GM18505 (cell line): ENCODE data around the gene RIC3.

Source experiments
- ATAC-seq: cut with Tn5 transposase; IDR thresholded peaks from one replicate; pipeline ENCODE4 v1.9.1; 2021; ENCODE audit not compliant: unreplicated experiment
- POLR2A ChIP-seq: IDR thresholded peaks from 4 replicates; pipeline ENCODE4 v1.6.1; 2011; ENCODE audit warnings: borderline replicate concordance; ENCODE audit not compliant: insufficient read depth, insufficient read length; ENCODE audit errors: extremely low read depth

Gene RIC3

GRCh38 chr11:8070417-8071115 lies 98.3 kb downstream of the RIC3 start:
- ATAC-seq, result no peak
- no peak for TF ChIP-seq POLR2A

GRCh38 chr11:8069771-8070170 lies 99.1 kb downstream of the RIC3 start:
- no peak for ATAC-seq
- no peak for TF ChIP-seq POLR2A

GRCh38 chr11:8068605-8069221 lies 100.1 kb downstream of the RIC3 start:
- no peak for ATAC-seq
- no peak for TF ChIP-seq POLR2A

GRCh38 chr11:8067929-8068575 lies 100.8 kb downstream of the RIC3 start:
- ATAC-seq, result no peak
- no peak for TF ChIP-seq POLR2A

- no peak for ATAC-seq
- no peak for TF ChIP-seq POLR2A
Observed at GRCh38 chr11:8067567-8067928, 101.3 kb downstream of the RIC3 start.

GRCh38 chr11:8066911-8067455 lies 101.8 kb downstream of the RIC3 start:
- ATAC-seq, result no peak
- TF ChIP-seq POLR2A, result no peak

GRCh38 chr11:8066036-8066910 lies 102.6 kb downstream of the RIC3 start:
- no peak for ATAC-seq
- TF ChIP-seq POLR2A, result no peak

GRCh38 chr11:8065031-8065430 lies 103.8 kb downstream of the RIC3 start:
- no peak for TF ChIP-seq POLR2A
- ATAC-seq, result no peak

GRCh38 chr11:8063324-8063723 lies 105.5 kb downstream of the RIC3 start:
- no peak for TF ChIP-seq POLR2A
- no peak for ATAC-seq

GRCh38 chr11:8062781-8063257 lies 106.0 kb downstream of the RIC3 start:
- no peak for TF ChIP-seq POLR2A
- ATAC-seq, result no peak

GRCh38 chr11:8061555-8062428 lies 107.0 kb downstream of the RIC3 start:
- ATAC-seq, result no peak
- TF ChIP-seq POLR2A, result no peak

GRCh38 chr11:8060801-8061554 lies 107.8 kb downstream of the RIC3 start:
- no peak for ATAC-seq
- no peak for TF ChIP-seq POLR2A

- TF ChIP-seq POLR2A, result no peak
- ATAC-seq, result no peak
Observed at GRCh38 chr11:8060146-8060719, 108.6 kb downstream of the RIC3 start.
